Common myeloid progenitor, CD34-positive (primary cell): ENCODE results near the gene MANSC4. TPM values are rescaled to one million over a fixed set of nuclear protein-coding genes. Genes with fewer than 3 reads are reported as not detected.

Experiments
- CTCF ChIA-PET: fragments of 350-600 bp; sonication (Branson Sonifier 250); formaldehyde crosslinking; loops from one replicate; lab custom pipeline; 2021; ENCODE audit warnings: antibody characterized with exemption; lab: Charles Lee
- POLR2A ChIA-PET: fragments of 350-600 bp; sonication (Branson Sonifier 250); formaldehyde crosslinking; loops from one replicate; lab custom pipeline; 2021; ENCODE audit warnings: antibody characterized with exemption; lab: Charles Lee
- DNase-seq, 3 donors: peaks; one replicate each; pipeline versions ENCODE4 v3.0.0 to v3.0.0-alpha.2; 2013
- H3K27ac ChIP-seq, 2 experiments: 1 replicate in 1 of 2; 2 replicates in 1 of 2; pipeline ENCODE4 v1.7.0; 2013; ENCODE audit warnings: inconsistent platforms in 2 of 2, low read length in 2 of 2, mild to moderate bottlenecking in 2 of 2, low read depth in 1 of 2, moderate library complexity in 1 of 2; ENCODE audit not compliant: severe bottlenecking in 2 of 2, insufficient read depth in 1 of 2, poor library complexity in 1 of 2
- H3K27me3 ChIP-seq, 5 experiments: replicated peaks in 2 of 5; 1 replicate in 3 of 5; 2 replicates in 2 of 5; pipeline versions ENCODE4 v1.6.1 to v1.7.0; 2013; ENCODE audit warnings: low read length in 4 of 5, mild to moderate bottlenecking in 2 of 5, moderate library complexity in 2 of 5, inconsistent platforms in 1 of 5; ENCODE audit not compliant: insufficient read depth in 5 of 5, control insufficient read depth in 4 of 5
- H3K36me3 ChIP-seq, 4 experiments: 1 replicate in 2 of 4; 2 replicates in 2 of 4; pipeline versions ENCODE4 v1.6.1 to v1.7.0; 2013; ENCODE audit warnings: low read length in 3 of 4, control low read depth in 1 of 4, mild to moderate bottlenecking in 1 of 4; ENCODE audit not compliant: control insufficient read depth in 4 of 4, insufficient read depth in 4 of 4
- H3K4me1 ChIP-seq, 4 experiments: 1 replicate in 3 of 4; 2 replicates in 1 of 4; pipeline versions ENCODE4 v1.6.1 to v1.7.1; 2013; ENCODE audit warnings: low read length in 3 of 4, mild to moderate bottlenecking in 3 of 4, control low read depth in 1 of 4, inconsistent platforms in 1 of 4, moderate library complexity in 1 of 4; ENCODE audit not compliant: control insufficient read depth in 4 of 4, insufficient read depth in 4 of 4; ENCODE audit errors: control extremely low read depth in 1 of 4
- H3K4me3 ChIP-seq, 7 experiments: 1 replicate in 4 of 7; 2 replicates in 3 of 7; pipeline versions ENCODE4 v1.5.1 to v1.7.0; 2013; ENCODE audit warnings: mild to moderate bottlenecking in 7 of 7, low read length in 6 of 7, moderate library complexity in 6 of 7, inconsistent platforms in 2 of 7, low read depth in 2 of 7, control low read depth in 1 of 7; ENCODE audit not compliant: insufficient read depth in 4 of 7, control insufficient read depth in 1 of 7; ENCODE audit errors: extremely low read depth in 1 of 7
- H3K9me3 ChIP-seq, 5 experiments: 1 replicate in 4 of 5; 2 replicates in 1 of 5; pipeline versions ENCODE4 v1.6.1 to v1.7.1; 2013; ENCODE audit warnings: low read length in 4 of 5, mild to moderate bottlenecking in 2 of 5, inconsistent platforms in 1 of 5, low read depth in 1 of 5, moderate library complexity in 1 of 5; ENCODE audit not compliant: control insufficient read depth in 4 of 5, insufficient read depth in 2 of 5; ENCODE audit errors: control extremely low read depth in 1 of 5
- WGBS: methylation state at CpG from one replicate; pipeline ENCODE4 v1.1.5; 2013; ENCODE audit not compliant: insufficient coverage; 5-methylcytosine and 5-hydroxymethylcytosine counted together
- polyA plus RNA-seq: library from polyadenylated mRNA; unstranded; fragments of 120-200 nt; gene quantifications from one replicate; pipeline ENCODE4 v1.2.1, GENCODE V29; 2013

The MANSC4 gene
- polyA plus RNA-seq, result 0.83 TPM

- Histone ChIP-seq H3K4me1 (peaks cover 0 to 25% (median 20%) of the 10 kb centered on the region in 4 experiments), H3K9me3 (no peaks in the 10 kb centered on the region), H3K36me3 (peaks cover 0 to 13% (median 7%) of the 10 kb centered on the region in 4 experiments), H3K4me3 (peak within 1 kb of the TSS; percentile 57 to 91 (median 82)), H3K27me3 (no peaks in the 10 kb centered on the region), H3K27ac (peak within 1 kb of the TSS; percentile 25 to 70)
- POLR2A ChIA-PET, result interaction anchor here (0.9 kb wide), 1 partner anchor 12 kb away, joined by 3 read pairs; no protein-coding TSS in a partner anchor
- DNase-seq, result peak; percentile 72 to 88 (median 80)
- WGBS, result 0% methylated on average over 73 of the region's 92 CpGs
- CTCF ChIA-PET, result interaction anchor here (0.8 to 1.4 kb wide), 3 partner anchors 12 to 66 kb away, joined by 3 to 10 read pairs (median 5); no protein-coding TSS in a partner anchor
These were observed at the start of gene MANSC4, which contains the start of gene KLHL42 for GRCh38 chr12:27779920-27780611. MANSC4 (minus strand) TSS chr12:27780236; CDS start chr12:27771276, 8,960 bp downstream. KLHL42 (plus strand) TSS chr12:27780233; CDS start chr12:27780331, 98 bp downstream.

DNA sequence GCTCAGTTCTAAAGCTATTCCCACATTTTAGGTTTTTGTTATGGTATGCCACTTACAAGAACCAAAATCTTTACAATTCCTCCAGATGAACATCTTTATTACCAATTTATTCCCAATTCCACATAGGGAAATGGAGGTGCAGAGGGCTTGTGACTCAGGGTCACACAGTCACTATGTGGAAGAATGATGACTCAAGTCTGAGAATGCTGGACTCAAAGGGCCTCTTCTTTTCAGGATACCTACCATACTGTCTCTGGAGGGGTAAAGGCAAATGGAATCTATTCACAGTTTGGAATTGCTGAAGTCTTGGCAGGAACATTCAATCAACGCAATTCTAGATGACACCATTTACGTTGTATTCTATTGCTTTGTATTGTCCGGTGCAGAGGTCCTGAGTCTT, 48.2 kb upstream of the MANSC4 start:
- Histone ChIP-seq H3K27ac (no peak overlapping the region), H3K27me3 (peaks cover 0 to 3% (median 0%) of the 10 kb centered on the region in 5 experiments), H3K4me1 (no peaks in the 10 kb centered on the region), H3K36me3 (no peaks in the 10 kb centered on the region), H3K4me3 (no peak overlapping the region), H3K9me3 (no peaks in the 10 kb centered on the region)
- DNase-seq, result no peak
- ChIA-PET CTCF (interaction anchor here (0.6 kb wide), 1 partner anchor 9 kb away, joined by 3 read pairs; no protein-coding TSS in a partner anchor), POLR2A (no interaction called here)
- 100% methylated on average over 2 of the region's 3 CpGs for WGBS

DNA sequence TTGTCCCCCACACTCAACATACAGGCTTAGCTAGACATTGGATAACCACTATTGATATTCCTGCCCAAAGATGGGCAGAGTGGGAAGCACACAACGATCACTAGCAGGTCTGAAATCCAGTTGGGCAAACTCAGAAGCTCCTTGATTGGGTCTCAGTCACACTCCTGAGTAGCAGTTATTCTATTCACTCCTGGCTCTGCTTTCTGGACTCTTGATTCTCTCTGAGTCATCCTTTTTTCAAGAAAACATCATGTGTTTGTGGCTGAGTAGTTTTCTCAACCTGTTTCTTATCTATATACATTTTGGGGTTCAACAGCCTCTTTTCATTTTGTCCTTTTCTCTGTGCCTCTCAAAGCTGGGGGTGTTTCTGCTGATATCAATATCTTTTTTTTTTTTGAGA, 46.0 kb upstream of the MANSC4 start:
- DNase-seq, result no peak
- peaks cover 0 to 7% (median 0%) of the 10 kb centered on the region in 5 experiments for H3K27me3 ChIP-seq
- H3K36me3 ChIP-seq, result no peaks in the 10 kb centered on the region
- peaks cover 0 to 3% (median 1%) of the 10 kb centered on the region in 4 experiments for H3K4me1 ChIP-seq
- POLR2A ChIA-PET, result no interaction called here
- CTCF ChIA-PET, result interaction anchor here (0.7 kb wide), 1 partner anchor 92 kb away, joined by 4 read pairs; no protein-coding TSS in a partner anchor
- H3K9me3 ChIP-seq, result no peaks in the 10 kb centered on the region
- H3K27ac ChIP-seq, result no peak overlapping the region
- WGBS, result 100% methylated on average over 1 of the region's 1 CpG
- no peak overlapping the region for H3K4me3 ChIP-seq

GRCh38 chr12:27824126-27824842, 44.2 kb upstream of the MANSC4 start:
- CTCF ChIA-PET, result no interaction called here
- POLR2A ChIA-PET, result no interaction called here
- H3K4me1 ChIP-seq, result peaks cover 0 to 3% (median 1%) of the 10 kb centered on the region in 4 experiments
- no peak for DNase-seq
- no peaks in the 10 kb centered on the region for H3K9me3 ChIP-seq
- no peaks in the 10 kb centered on the region for H3K36me3 ChIP-seq
- H3K4me3 ChIP-seq, result peak overlapping the region in 1 of 7 experiments; percentile 2
- no peak overlapping the region for H3K27ac ChIP-seq
- 77% methylated on average over 11 of the region's 12 CpGs for WGBS
- peaks cover 0 to 7% (median 0%) of the 10 kb centered on the region in 5 experiments for H3K27me3 ChIP-seq

- CTCF ChIA-PET, result interaction anchor here (1.3 to 3.8 kb wide), 2 partner anchors 21 to 90 kb away, joined by 3 to 30 read pairs; no protein-coding TSS in a partner anchor
These were observed 43.0 kb upstream of the MANSC4 start for GRCh38 chr12:27823038-27823437.

DNA sequence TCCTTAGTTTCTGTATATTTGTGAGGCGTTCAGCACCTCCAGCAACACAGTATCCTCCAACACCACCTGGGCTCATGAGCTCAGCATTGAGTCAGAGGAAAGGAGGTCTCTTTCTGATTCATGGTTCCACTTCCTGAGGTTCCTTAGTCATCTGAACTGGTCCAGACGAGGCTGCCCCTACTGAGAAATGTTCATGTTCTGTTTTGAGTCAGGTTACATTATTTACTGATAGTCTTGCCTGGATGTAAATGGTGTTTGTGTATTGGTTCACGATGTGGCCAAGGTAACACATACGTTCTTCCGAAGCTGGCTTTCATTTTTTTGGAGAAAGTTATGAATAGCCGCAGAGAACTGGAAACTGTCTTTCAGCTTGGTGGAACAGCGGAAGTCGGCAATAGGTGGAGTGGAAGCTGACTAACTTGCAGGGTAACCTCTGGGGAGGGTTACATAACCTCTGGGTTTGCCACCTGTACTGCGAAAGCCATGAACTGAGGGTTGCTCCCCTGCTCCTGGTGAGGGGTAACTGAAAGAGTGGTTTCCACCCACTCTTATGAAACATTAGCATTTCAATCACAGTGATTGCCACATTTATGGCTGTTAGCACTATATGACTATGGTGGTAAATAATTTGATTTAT, 42.2 kb upstream of the MANSC4 start:
- WGBS, result 87% methylated on average over 7 of the region's 9 CpGs
- H3K4me1 ChIP-seq, result peaks cover 0 to 3% (median 1%) of the 10 kb centered on the region in 4 experiments
- DNase-seq, result peak; percentile 14 to 45 (median 29)
- no peaks in the 10 kb centered on the region for H3K9me3 ChIP-seq
- H3K4me3 ChIP-seq, result no peak overlapping the region
- ChIA-PET POLR2A (interaction anchor here (0.6 to 0.8 kb wide), 2 partner anchors 8 to 90 kb away, joined by 3 to 5 read pairs; no protein-coding TSS in a partner anchor), CTCF (interaction anchor here (0.7 to 3.8 kb wide), 9 partner anchors 8 to 126 kb away, joined by 3 to 30 read pairs (median 3); no protein-coding TSS in a partner anchor)
- H3K27me3 ChIP-seq, result peaks cover 0 to 7% (median 0%) of the 10 kb centered on the region in 5 experiments
- no peak overlapping the region for H3K27ac ChIP-seq
- H3K36me3 ChIP-seq, result no peaks in the 10 kb centered on the region

More at GRCh38 chr12:27823038-27823437, 43.0 kb upstream of the MANSC4 start:
- no peak overlapping the region for H3K4me3 ChIP-seq
- H3K9me3 ChIP-seq, result no peaks in the 10 kb centered on the region
- WGBS, result 100% methylated on average over 2 of the region's 5 CpGs
- H3K27me3 ChIP-seq, result peaks cover 0 to 7% (median 0%) of the 10 kb centered on the region in 5 experiments
- H3K36me3 ChIP-seq, result no peaks in the 10 kb centered on the region
- POLR2A ChIA-PET, result no interaction called here
- H3K4me1 ChIP-seq, result peaks cover 0 to 3% (median 1%) of the 10 kb centered on the region in 4 experiments
- no peak overlapping the region for H3K27ac ChIP-seq
- DNase-seq, result no peak
